Peyer's patch (tissue), 4 donors: Measurements from ENCODE around the gene CPA2.

ENCODE experiments used
- CTCF ChIP-seq, 6 experiments: fragments of 450-650 bp in 4 of 6; fragments of 200-600 bp in 2 of 6; sonication (generic) in 1 of 6; IDR thresholded peaks; one replicate each; pipeline ENCODE4 v1.5.1; 2017 to 2019; ENCODE audit warnings: antibody characterized with exemption in 6 of 6, mild to moderate bottlenecking in 3 of 6, moderate library complexity in 1 of 6
- POLR2A ChIP-seq, 2 donors: fragments of 450-650 bp; IDR thresholded peaks; one replicate each; pipeline ENCODE4 v1.5.1; 2017; ENCODE audit warnings: antibody characterized with exemption in 2 of 2, mild to moderate bottlenecking in 2 of 2, moderate library complexity in 2 of 2

GRCh38 chr7:130303551-130303950 is 36.9 kb downstream of the CPA2 start:
- TF ChIP-seq CTCF (IDR thresholded peaks at IDR 0.05) (no peak), POLR2A (IDR thresholded peaks at IDR 0.05) (no peak)
